SK-N-SH treated with all-trans-retinoic acid at 6 μM for 48 hours (cell line): ENCODE measurements around the gene GDF2.

Experiments used
- ATAC-seq: fragments of 200-7000 bp; cut with Tn5 transposase; 3 replicates; pipeline ENCODE4 v1.9.1; 2020; ENCODE audit warnings: mild to moderate bottlenecking, moderate library complexity
- ARNTL ChIP-seq: fragments of 450-650 bp; formaldehyde crosslinking; IDR thresholded peaks from 2 replicates; pipeline ENCODE4 v1.5.0; 2020; ENCODE audit warnings: low read depth, mild to moderate bottlenecking, moderate library complexity, borderline replicate concordance
- BACH2 ChIP-seq: fragments of 250-450 bp; sonication (Bioruptor Pico); IDR thresholded peaks from 2 replicates; pipeline ENCODE4 v1.9.0; 2021; ENCODE audit warnings: mild to moderate bottlenecking, borderline replicate concordance
- CREB5 ChIP-seq: fragments of 250-450 bp; sonication (Bioruptor Pico); IDR thresholded peaks from 2 replicates; pipeline ENCODE4 v1.5.1; 2020; ENCODE audit warnings: low read depth, mild to moderate bottlenecking, moderate library complexity
- CSDC2 ChIP-seq: fragments of 250-450 bp; sonication (Bioruptor Pico); IDR thresholded peaks from 2 replicates; pipeline ENCODE4 v1.5.0; 2020; ENCODE audit warnings: mild to moderate bottlenecking, moderate library complexity
- ESRRG ChIP-seq: fragments of 250-450 bp; sonication (Bioruptor Pico); IDR thresholded peaks from 2 replicates; pipeline ENCODE4 v1.6.1; 2021; ENCODE audit warnings: mild to moderate bottlenecking
- GLIS3 ChIP-seq: fragments of 250-450 bp; sonication (Bioruptor Pico); IDR thresholded peaks from 2 replicates; pipeline ENCODE4 v1.5.0; 2020; ENCODE audit warnings: mild to moderate bottlenecking, moderate library complexity
- ISL1 ChIP-seq: fragments of 250-450 bp; sonication (Bioruptor Pico); IDR thresholded peaks from 2 replicates; pipeline ENCODE4 v2.1.2; 2022; ENCODE audit warnings: mild to moderate bottlenecking, moderate library complexity
- OSR1 ChIP-seq: fragments of 250-450 bp; sonication (Bioruptor Pico); IDR thresholded peaks from 2 replicates; pipeline ENCODE4 v1.8.0; 2022; ENCODE audit warnings: moderate library complexity, mild to moderate bottlenecking, inconsistent platforms
- PATZ1 ChIP-seq: fragments of 250-450 bp; sonication (Bioruptor Pico); IDR thresholded peaks from 2 replicates; pipeline ENCODE4 v1.8.0; 2020; ENCODE audit warnings: mild to moderate bottlenecking, moderate library complexity, borderline replicate concordance
- POU6F1 ChIP-seq: fragments of 250-450 bp; sonication (Bioruptor Pico); IDR thresholded peaks from 2 replicates; pipeline ENCODE4 v1.8.0; 2021; ENCODE audit warnings: low read depth, mild to moderate bottlenecking, moderate library complexity, borderline replicate concordance
- PPARA ChIP-seq: fragments of 250-450 bp; sonication (Bioruptor Pico); IDR thresholded peaks from 2 replicates; pipeline ENCODE4 v1.5.0; 2020; ENCODE audit warnings: mild to moderate bottlenecking, borderline replicate concordance
- RARB ChIP-seq: fragments of 250-450 bp; sonication (Bioruptor Pico); IDR thresholded peaks from 2 replicates; pipeline ENCODE4 v1.8.0; 2021; ENCODE audit warnings: mild to moderate bottlenecking, moderate library complexity
- TCF4 ChIP-seq: fragments of 250-450 bp; sonication (Bioruptor Pico); IDR thresholded peaks from 2 replicates; pipeline ENCODE4 v1.8.0; 2021; ENCODE audit warnings: mild to moderate bottlenecking, moderate library complexity, borderline replicate concordance
- TOX ChIP-seq: fragments of 250-450 bp; sonication (Bioruptor Pico); IDR thresholded peaks from 2 replicates; pipeline ENCODE4 v1.8.0; 2021; ENCODE audit warnings: mild to moderate bottlenecking, moderate library complexity, borderline replicate concordance
- TSHZ2 ChIP-seq: fragments of 250-450 bp; sonication (Bioruptor Pico); IDR thresholded peaks from 2 replicates; pipeline ENCODE4 v1.5.0; 2020; ENCODE audit warnings: mild to moderate bottlenecking, moderate library complexity
- ZC3H10 ChIP-seq: fragments of 250-450 bp; sonication (Bioruptor Pico); IDR thresholded peaks from 2 replicates; pipeline ENCODE4 v1.5.1; 2021; ENCODE audit warnings: mild to moderate bottlenecking, moderate library complexity
- ZFP30 ChIP-seq: fragments of 450-650 bp; formaldehyde crosslinking; IDR thresholded peaks from 2 replicates; pipeline ENCODE4 v1.5.0; 2022; ENCODE audit warnings: mild to moderate bottlenecking, moderate library complexity
- ZNF565 ChIP-seq: fragments of 450-650 bp; formaldehyde crosslinking; conservative IDR thresholded peaks from 2 replicates; pipeline ENCODE4 v1.5.0; 2020; ENCODE audit warnings: low read depth, mild to moderate bottlenecking, moderate library complexity
- ZNF8 ChIP-seq: fragments of 450-650 bp; formaldehyde crosslinking; IDR thresholded peaks from 2 replicates; pipeline ENCODE4 v1.5.0; 2020; ENCODE audit warnings: mild to moderate bottlenecking, moderate library complexity

Gene GDF2

GRCh38 chr10:47357131-47357582 is 34.9 kb downstream of the GDF2 start:
- no peak for TF ChIP-seq ESRRG
- no peak for TF ChIP-seq GLIS3 (CRISPR knock-in tag)
- no peak for TF ChIP-seq ZNF565 (CRISPR knock-in tag)
- no peak for TF ChIP-seq ISL1
- TF ChIP-seq TOX, result no peak
- no peak for TF ChIP-seq POU6F1 (CRISPR knock-in tag)
- no peak for TF ChIP-seq PATZ1 (CRISPR knock-in tag)
- TF ChIP-seq ZFP30 (CRISPR knock-in tag), result no peak
- TF ChIP-seq ZC3H10 (CRISPR knock-in tag), result no peak
- TF ChIP-seq BACH2 (CRISPR knock-in tag), result no peak
- TF ChIP-seq CSDC2 (CRISPR knock-in tag), result no peak
- TF ChIP-seq CREB5 (CRISPR knock-in tag), result no peak
- no peak for TF ChIP-seq RARB (CRISPR knock-in tag)
- TF ChIP-seq OSR1 (CRISPR knock-in tag), result no peak
- no peak for TF ChIP-seq TCF4 (CRISPR knock-in tag)
- no peak for TF ChIP-seq PPARA (CRISPR knock-in tag)
- no peak for TF ChIP-seq TSHZ2 (CRISPR knock-in tag)
- ATAC-seq, result no peak

- no peak for ATAC-seq
These were observed 35.7 kb downstream of the GDF2 start for GRCh38 chr10:47357911-47358310.

More at GRCh38 chr10:47357911-47358310, 35.7 kb downstream of the GDF2 start:
- TF ChIP-seq ZC3H10 (CRISPR knock-in tag), result no peak
- TF ChIP-seq ZNF565 (CRISPR knock-in tag), result no peak
- no peak for TF ChIP-seq ARNTL
- no peak for TF ChIP-seq TSHZ2 (CRISPR knock-in tag)
- TF ChIP-seq ZNF8 (CRISPR knock-in tag), result no peak
- TF ChIP-seq, all 23 proteins: peak for 0
